GM23338 (cell line): Measurements from ENCODE around the gene DUSP8. TPM values are rescaled to one million over a fixed set of nuclear protein-coding genes. Genes with fewer than 3 reads are reported as not detected.
A peak's percentile ranks its signal among the peaks of the same experiment; 100 is the strongest.

Experiments
- ATAC-seq: fragments of 200-7000 bp; cut with Tn5 transposase; 3 replicates; pipeline ENCODE4 v1.9.1; 2020
- DNase-seq: peaks from one replicate; pipeline ENCODE4 v3.0.0-alpha.2; 2015; ENCODE audit warnings: low spot score
- H2AFZ ChIP-seq: fragments of 200-600 bp; sonication (generic); 2 replicates; pipeline ENCODE4 v1.8.0; 2016; ENCODE audit warnings: antibody characterized with exemption, mild to moderate bottlenecking, moderate library complexity
- H3F3A ChIP-seq: fragments of 200-600 bp; sonication (generic); replicated peaks from 2 replicates; pipeline ENCODE4 v1.8.0; 2017; ENCODE audit warnings: antibody characterized with exemption, mixed run types, low read depth
- H3K27ac ChIP-seq: fragments of 200-600 bp; sonication (generic); 2 replicates; pipeline ENCODE4 v1.6.1; 2016; ENCODE audit warnings: low read depth
- H3K27me3 ChIP-seq: fragments of 200-600 bp; sonication (generic); 2 replicates; pipeline ENCODE4 v1.8.0; 2016; ENCODE audit warnings: mild to moderate bottlenecking, mixed run types, moderate library complexity; ENCODE audit not compliant: insufficient read depth
- H3K36me3 ChIP-seq: fragments of 200-600 bp; sonication (generic); 2 replicates; pipeline ENCODE4 v1.8.0; 2016; ENCODE audit warnings: mild to moderate bottlenecking; ENCODE audit not compliant: insufficient read depth
- H3K4me1 ChIP-seq: fragments of 200-600 bp; sonication (generic); 2 replicates; pipeline ENCODE4 v1.8.0; 2016; ENCODE audit warnings: mild to moderate bottlenecking, moderate library complexity; ENCODE audit not compliant: insufficient read depth
- H3K4me2 ChIP-seq: fragments of 200-600 bp; sonication (generic); 2 replicates; pipeline ENCODE4 v1.7.1; 2017; ENCODE audit warnings: mixed run types
- H3K4me3 ChIP-seq: fragments of 200-600 bp; sonication (generic); 2 replicates; pipeline ENCODE4 v1.6.1; 2016; ENCODE audit warnings: mixed run types
- H3K79me2 ChIP-seq: fragments of 200-600 bp; sonication (generic); replicated peaks from 2 replicates; pipeline ENCODE4 v1.8.0; 2017; ENCODE audit warnings: mild to moderate bottlenecking; ENCODE audit not compliant: insufficient read depth
- H3K9me2 ChIP-seq: fragments of 200-600 bp; sonication (generic); 2 replicates; pipeline ENCODE4 v1.8.0; 2017; ENCODE audit not compliant: insufficient read depth
- H4K20me1 ChIP-seq: fragments of 200-600 bp; sonication (generic); replicated peaks from 2 replicates; pipeline ENCODE4 v1.8.0; 2017; ENCODE audit warnings: mild to moderate bottlenecking; ENCODE audit not compliant: insufficient read depth
- H3K27ac Mint-ChIP-seq: 2 replicates; pipeline ENCODE4 v1.8.0; 2020; ENCODE audit warnings: inconsistent platforms, mild to moderate bottlenecking, moderate library complexity, mixed read lengths
- H3K27me3 Mint-ChIP-seq: 3 replicates; pipeline ENCODE4 v1.8.0; 2022; ENCODE audit warnings: low read depth, mild to moderate bottlenecking, moderate library complexity, mixed read lengths, inconsistent platforms; ENCODE audit not compliant: insufficient read depth, poor library complexity
- H3K36me3 Mint-ChIP-seq: 3 replicates; pipeline ENCODE4 v1.8.0; 2021; ENCODE audit warnings: low read depth, mild to moderate bottlenecking, inconsistent platforms, moderate library complexity, mixed read lengths
- H3K4me1 Mint-ChIP-seq: 3 replicates; pipeline ENCODE4 v1.8.0; 2020; ENCODE audit warnings: mild to moderate bottlenecking, inconsistent platforms, mixed read lengths
- H3K4me3 Mint-ChIP-seq: 3 replicates; pipeline ENCODE4 v1.8.0; 2021; ENCODE audit warnings: moderate library complexity, mild to moderate bottlenecking, inconsistent platforms, mixed read lengths
- H3K9me3 Mint-ChIP-seq: 3 replicates; pipeline ENCODE4 v1.8.0; 2020; ENCODE audit warnings: moderate library complexity, mild to moderate bottlenecking, inconsistent platforms, mixed read lengths
- JUNB ChIP-seq: IDR thresholded peaks from one replicate; pipeline ENCODE4 v1.6.1; 2016; ENCODE audit warnings: antibody characterized with exemption; ENCODE audit not compliant: unreplicated experiment
- NANOG ChIP-seq: IDR thresholded peaks from 2 replicates; pipeline ENCODE4 v1.6.1; 2016; ENCODE audit warnings: antibody characterized with exemption, borderline replicate concordance
- STAT1 ChIP-seq: IDR thresholded peaks from one replicate; pipeline ENCODE4 v1.6.1; 2016; ENCODE audit warnings: antibody characterized with exemption; ENCODE audit not compliant: unreplicated experiment
- polyA plus RNA-seq: library from polyadenylated mRNA; unstranded; fragments of >200 nt; fragmentation: Nextera tagmentation; extraction: Ambion mirVana; gene quantifications from 2 replicates; pipeline ENCODE4 v1.2.1, GENCODE V29; 2016
- total RNA-seq: library from RNA; depleted of rRNA; stranded (reverse); fragments of >200 nt; shearing (Covaris generic); gene quantifications from 2 replicates; pipeline ENCODE4 v1.2.3, GENCODE V29; 2014
- TF ChIP-seq, protein P1 (sequence below): fragments of 250-450 bp; sonication (Bioruptor Pico); IDR thresholded peaks from 2 replicates; pipeline ENCODE4 v1.5.0; 2020; ENCODE audit warnings: mild to moderate bottlenecking, moderate library complexity
- TF ChIP-seq, protein P2 (sequence below), 2 experiments: fragments of 200-600 bp in 1 of 2; sonication (generic) in 1 of 2; conservative IDR thresholded peaks; 2 replicates each; pipeline versions ENCODE4 v1.5.1 to v1.6.1; 2016 to 2017; ENCODE audit warnings: antibody characterized with exemption in 2 of 2, low read depth in 2 of 2, mild to moderate bottlenecking in 2 of 2, moderate library complexity in 1 of 2

The DUSP8 gene
- total and polyA plus RNA-seq, 2 experiments from 2014 or later = 1.1 TPM

DNA sequence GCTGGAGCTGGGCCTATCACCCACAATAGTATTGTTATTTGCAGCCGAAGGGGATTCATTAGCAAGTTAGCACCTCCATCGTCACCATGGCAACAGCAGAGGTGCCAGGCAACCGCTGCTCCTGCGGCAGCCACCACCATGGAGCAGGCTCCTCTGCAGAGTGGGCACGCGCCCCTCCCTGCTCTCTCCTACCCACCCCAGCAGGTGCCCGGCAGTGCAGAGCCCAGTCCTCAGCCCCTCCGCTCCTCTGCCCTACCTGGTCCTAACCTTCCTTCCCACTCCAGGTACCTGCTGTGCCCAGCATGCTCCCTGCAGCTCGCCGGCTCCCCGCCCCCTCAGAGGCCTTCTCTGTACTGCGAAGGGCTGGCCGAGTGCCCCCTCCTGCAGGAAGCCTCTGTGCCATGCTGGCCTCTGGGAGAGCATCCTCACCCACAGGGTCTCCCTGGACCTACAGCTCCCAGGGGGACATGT is 3.6 kb downstream of the DUSP8 start (continued):
- TF ChIP-seq, protein P1, sequence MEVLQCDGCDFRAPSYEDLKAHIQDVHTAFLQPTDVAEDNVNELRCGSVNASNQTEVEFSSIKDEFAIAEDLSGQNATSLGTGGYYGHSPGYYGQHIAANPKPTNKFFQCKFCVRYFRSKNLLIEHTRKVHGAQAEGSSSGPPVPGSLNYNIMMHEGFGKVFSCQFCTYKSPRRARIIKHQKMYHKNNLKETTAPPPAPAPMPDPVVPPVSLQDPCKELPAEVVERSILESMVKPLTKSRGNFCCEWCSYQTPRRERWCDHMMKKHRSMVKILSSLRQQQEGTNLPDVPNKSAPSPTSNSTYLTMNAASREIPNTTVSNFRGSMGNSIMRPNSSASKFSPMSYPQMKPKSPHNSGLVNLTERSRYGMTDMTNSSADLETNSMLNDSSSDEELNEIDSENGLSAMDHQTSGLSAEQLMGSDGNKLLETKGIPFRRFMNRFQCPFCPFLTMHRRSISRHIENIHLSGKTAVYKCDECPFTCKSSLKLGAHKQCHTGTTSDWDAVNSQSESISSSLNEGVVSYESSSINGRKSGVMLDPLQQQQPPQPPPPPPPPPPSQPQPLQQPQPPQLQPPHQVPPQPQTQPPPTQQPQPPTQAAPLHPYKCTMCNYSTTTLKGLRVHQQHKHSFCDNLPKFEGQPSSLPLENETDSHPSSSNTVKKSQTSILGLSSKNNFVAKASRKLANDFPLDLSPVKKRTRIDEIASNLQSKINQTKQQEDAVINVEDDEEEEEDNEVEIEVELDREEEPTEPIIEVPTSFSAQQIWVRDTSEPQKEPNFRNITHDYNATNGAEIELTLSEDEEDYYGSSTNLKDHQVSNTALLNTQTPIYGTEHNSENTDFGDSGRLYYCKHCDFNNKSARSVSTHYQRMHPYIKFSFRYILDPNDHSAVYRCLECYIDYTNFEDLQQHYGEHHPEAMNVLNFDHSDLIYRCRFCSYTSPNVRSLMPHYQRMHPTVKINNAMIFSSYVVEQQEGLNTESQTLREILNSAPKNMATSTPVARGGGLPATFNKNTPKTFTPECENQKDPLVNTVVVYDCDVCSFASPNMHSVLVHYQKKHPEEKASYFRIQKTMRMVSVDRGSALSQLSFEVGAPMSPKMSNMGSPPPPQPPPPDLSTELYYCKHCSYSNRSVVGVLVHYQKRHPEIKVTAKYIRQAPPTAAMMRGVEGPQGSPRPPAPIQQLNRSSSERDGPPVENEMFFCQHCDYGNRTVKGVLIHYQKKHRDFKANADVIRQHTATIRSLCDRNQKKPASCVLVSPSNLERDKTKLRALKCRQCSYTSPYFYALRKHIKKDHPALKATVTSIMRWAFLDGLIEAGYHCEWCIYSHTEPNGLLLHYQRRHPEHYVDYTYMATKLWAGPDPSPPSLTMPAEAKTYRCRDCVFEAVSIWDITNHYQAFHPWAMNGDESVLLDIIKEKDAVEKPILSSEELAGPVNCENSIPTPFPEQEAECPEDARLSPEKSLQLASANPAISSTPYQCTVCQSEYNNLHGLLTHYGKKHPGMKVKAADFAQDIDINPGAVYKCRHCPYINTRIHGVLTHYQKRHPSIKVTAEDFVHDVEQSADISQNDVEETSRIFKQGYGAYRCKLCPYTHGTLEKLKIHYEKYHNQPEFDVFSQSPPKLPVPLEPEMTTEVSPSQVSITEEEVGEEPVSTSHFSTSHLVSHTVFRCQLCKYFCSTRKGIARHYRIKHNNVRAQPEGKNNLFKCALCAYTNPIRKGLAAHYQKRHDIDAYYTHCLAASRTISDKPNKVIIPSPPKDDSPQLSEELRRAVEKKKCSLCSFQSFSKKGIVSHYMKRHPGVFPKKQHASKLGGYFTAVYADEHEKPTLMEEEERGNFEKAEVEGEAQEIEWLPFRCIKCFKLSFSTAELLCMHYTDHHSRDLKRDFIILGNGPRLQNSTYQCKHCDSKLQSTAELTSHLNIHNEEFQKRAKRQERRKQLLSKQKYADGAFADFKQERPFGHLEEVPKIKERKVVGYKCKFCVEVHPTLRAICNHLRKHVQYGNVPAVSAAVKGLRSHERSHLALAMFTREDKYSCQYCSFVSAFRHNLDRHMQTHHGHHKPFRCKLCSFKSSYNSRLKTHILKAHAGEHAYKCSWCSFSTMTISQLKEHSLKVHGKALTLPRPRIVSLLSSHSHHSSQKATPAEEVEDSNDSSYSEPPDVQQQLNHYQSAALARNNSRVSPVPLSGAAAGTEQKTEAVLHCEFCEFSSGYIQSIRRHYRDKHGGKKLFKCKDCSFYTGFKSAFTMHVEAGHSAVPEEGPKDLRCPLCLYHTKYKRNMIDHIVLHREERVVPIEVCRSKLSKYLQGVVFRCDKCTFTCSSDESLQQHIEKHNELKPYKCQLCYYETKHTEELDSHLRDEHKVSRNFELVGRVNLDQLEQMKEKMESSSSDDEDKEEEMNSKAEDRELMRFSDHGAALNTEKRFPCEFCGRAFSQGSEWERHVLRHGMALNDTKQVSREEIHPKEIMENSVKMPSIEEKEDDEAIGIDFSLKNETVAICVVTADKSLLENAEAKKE (CRISPR knock-in tag) = no peak

DNA sequence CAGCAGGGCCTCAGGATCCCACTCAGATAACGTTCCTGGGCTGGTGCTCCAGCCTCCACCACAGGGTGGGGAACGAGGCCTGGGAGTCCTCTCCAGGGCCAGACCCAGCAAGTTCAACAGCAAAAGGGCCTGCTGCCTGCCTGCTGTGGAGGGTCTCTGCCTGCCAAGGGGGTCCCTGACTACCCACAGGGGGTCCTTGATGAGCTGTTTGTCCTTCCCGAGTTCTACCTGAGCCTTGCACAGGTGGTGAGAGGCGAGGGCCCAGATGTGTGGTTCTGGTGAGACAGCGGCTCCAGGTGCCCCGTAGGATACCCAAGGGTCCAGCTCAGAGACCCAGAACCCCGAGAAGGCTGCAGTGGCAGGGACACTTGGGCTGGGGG is 4.4 kb downstream of the DUSP8 start:
- no peaks in the 10 kb centered on the region for H3K36me3 Mint-ChIP-seq
- Histone ChIP-seq H3K4me3 (no peak overlapping the region), H3K27me3 (peaks cover 31% of the 10 kb centered on the region), H3K36me3 (no peaks in the 10 kb centered on the region), H3K4me1 (peaks cover 27% of the 10 kb centered on the region), H3K9me2 (no peaks in the 10 kb centered on the region), H3F3A (peaks cover 5% of the 10 kb centered on the region; the same call in 1 of the 2 replicates), H4K20me1 (no peaks in the 10 kb centered on the region), H3K27ac (no peak overlapping the region), H3K4me2 (peak overlapping the region; percentile 64; the same call in 1 of the 2 replicates), H2AFZ (no peak overlapping the region), H3K79me2 (no peaks in the 10 kb centered on the region)
- peaks cover 25% of the 10 kb centered on the region for H3K27me3 Mint-ChIP-seq
- ATAC-seq (no peak), DNase-seq (no peak)
- no peaks in the 10 kb centered on the region for H3K9me3 Mint-ChIP-seq
- peaks cover 21% of the 10 kb centered on the region for H3K4me1 Mint-ChIP-seq
- no peak overlapping the region for H3K27ac Mint-ChIP-seq
- H3K4me3 Mint-ChIP-seq = no peak overlapping the region
- no peak for TF ChIP-seq STAT1
- TF ChIP-seq JUNB = no peak
- TF ChIP-seq NANOG = no peak
- TF ChIP-seq, protein P1 (CRISPR knock-in tag) = no peak
- TF ChIP-seq, protein P2, sequence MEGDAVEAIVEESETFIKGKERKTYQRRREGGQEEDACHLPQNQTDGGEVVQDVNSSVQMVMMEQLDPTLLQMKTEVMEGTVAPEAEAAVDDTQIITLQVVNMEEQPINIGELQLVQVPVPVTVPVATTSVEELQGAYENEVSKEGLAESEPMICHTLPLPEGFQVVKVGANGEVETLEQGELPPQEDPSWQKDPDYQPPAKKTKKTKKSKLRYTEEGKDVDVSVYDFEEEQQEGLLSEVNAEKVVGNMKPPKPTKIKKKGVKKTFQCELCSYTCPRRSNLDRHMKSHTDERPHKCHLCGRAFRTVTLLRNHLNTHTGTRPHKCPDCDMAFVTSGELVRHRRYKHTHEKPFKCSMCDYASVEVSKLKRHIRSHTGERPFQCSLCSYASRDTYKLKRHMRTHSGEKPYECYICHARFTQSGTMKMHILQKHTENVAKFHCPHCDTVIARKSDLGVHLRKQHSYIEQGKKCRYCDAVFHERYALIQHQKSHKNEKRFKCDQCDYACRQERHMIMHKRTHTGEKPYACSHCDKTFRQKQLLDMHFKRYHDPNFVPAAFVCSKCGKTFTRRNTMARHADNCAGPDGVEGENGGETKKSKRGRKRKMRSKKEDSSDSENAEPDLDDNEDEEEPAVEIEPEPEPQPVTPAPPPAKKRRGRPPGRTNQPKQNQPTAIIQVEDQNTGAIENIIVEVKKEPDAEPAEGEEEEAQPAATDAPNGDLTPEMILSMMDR (conservative IDR thresholded peaks at IDR 0.05; ENCODE audit: low read depth in 2 of 2) = no peak
